Measurements from ENCODE around the gene MIDN.

DNA sequence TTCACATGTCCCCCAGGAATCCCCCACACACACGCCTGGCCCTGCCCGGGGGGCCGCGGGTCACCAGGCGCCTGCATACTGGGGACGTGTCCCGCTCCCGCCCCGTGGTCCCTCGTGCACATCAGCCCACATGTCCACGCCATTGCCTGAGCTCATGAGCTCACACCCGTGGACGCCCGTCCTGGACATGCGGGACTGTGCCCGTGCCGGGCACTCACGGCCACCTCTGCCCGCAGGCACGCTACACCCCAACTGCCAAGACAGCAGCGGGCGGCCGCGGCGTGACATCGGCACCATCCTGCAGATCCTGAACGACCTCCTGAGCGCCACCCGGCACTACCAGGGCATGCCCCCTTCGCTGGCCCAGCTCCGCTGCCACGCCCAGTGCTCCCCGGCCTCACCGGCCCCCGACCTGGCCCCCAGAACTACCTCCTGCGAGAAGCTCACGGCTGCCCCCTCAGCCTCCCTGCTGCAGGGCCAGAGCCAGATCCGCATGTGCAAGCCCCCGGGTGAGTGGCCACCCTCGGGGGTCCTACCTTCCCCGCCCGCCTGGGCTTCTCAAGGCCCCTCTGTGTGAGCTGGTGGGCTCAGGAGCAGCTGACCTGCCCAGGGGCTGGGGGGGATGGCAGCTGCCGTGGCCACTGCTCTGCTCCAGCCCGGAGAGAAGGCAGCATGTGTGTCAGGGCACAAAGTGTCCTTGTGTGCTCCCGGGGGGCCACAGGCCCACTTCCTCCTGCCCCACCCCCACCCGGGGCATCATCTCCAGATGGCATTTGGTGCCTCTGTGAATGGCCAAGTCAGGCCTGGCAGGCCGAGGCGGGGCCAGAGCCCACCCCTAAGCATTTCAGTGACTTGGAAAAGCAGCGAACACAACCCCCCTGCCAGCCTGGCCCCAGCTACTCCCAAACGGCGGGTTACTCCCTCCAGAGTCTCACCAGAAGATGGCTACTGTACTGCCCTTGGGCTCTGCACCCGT lies 7.1 kb downstream of the MIDN start:
- TF ChIP-seq EP300 (IDR thresholded peaks at IDR 0.05) = no peak
- TF ChIP-seq, protein P1, sequence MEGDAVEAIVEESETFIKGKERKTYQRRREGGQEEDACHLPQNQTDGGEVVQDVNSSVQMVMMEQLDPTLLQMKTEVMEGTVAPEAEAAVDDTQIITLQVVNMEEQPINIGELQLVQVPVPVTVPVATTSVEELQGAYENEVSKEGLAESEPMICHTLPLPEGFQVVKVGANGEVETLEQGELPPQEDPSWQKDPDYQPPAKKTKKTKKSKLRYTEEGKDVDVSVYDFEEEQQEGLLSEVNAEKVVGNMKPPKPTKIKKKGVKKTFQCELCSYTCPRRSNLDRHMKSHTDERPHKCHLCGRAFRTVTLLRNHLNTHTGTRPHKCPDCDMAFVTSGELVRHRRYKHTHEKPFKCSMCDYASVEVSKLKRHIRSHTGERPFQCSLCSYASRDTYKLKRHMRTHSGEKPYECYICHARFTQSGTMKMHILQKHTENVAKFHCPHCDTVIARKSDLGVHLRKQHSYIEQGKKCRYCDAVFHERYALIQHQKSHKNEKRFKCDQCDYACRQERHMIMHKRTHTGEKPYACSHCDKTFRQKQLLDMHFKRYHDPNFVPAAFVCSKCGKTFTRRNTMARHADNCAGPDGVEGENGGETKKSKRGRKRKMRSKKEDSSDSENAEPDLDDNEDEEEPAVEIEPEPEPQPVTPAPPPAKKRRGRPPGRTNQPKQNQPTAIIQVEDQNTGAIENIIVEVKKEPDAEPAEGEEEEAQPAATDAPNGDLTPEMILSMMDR (IDR thresholded peaks at IDR 0.05) = no peak
- TF ChIP-seq POLR2A (IDR thresholded peaks at IDR 0.05) = no peak
